ENCODE results near the gene SLC2A4. TPM values are rescaled to one million over a fixed set of nuclear protein-coding genes. Genes with fewer than 3 reads are reported as not detected.

Gene SLC2A4
- total RNA-seq, 1 donor from 2014 or later: 0.30 TPM

GRCh38 chr17:7240375-7240774 is 41.1 kb upstream of the SLC2A4 start:
- peaks cover 32% of the 10 kb centered on the region for H3K36me3 ChIP-seq (ENCODE audit: insufficient read depth, low read length)
- no peak overlapping the region for H3K27ac ChIP-seq (ENCODE audit: low read depth, low read length)
- H3K4me3 ChIP-seq (ENCODE audit: insufficient read depth, low read depth, low read length): peak overlapping the region; percentile 92
- H3K79me2 ChIP-seq (ENCODE audit: insufficient read depth, low read length): peaks cover 65% of the 10 kb centered on the region
- H3K9me3 Mint-ChIP-seq (ENCODE audit: unreplicated experiment): no peaks in the 10 kb centered on the region
- H3K27me3 Mint-ChIP-seq (ENCODE audit: low read depth, unreplicated experiment): no peaks in the 10 kb centered on the region
- peaks cover 14% of the 10 kb centered on the region for H3K36me3 Mint-ChIP-seq (ENCODE audit: low read depth, unreplicated experiment)
- no peaks in the 10 kb centered on the region for H3K9me3 ChIP-seq (ENCODE audit: insufficient read depth, low read depth, low read length)
- FAIRE-seq (no peak), DNase-seq (ENCODE audit: low read depth) (no peak)
- peaks cover 29% of the 10 kb centered on the region for H4K20me1 ChIP-seq (ENCODE audit: insufficient read depth, low read length)
- peak overlapping the region; percentile 99 for H3K4me2 ChIP-seq (ENCODE audit: low read length)
- peaks cover 35% of the 10 kb centered on the region for H3K4me1 ChIP-seq (ENCODE audit: insufficient read depth, low read length)
- H3K27me3 ChIP-seq (ENCODE audit: insufficient read depth, low read length): no peaks in the 10 kb centered on the region
- peak overlapping the region; percentile 98 for H3K27ac Mint-ChIP-seq (ENCODE audit: unreplicated experiment)
- TF ChIP-seq EZH2 (IDR thresholded peaks at IDR 0.05; ENCODE audit: insufficient read depth, low read length) (no peak), CTCF (IDR thresholded peaks at IDR 0.05; ENCODE audit: insufficient read depth, low read depth, low read length) (no peak)
- peak overlapping the region; percentile 94 for H3K4me3 Mint-ChIP-seq (ENCODE audit: unreplicated experiment)
- H3K4me1 Mint-ChIP-seq (ENCODE audit: low read depth, unreplicated experiment): peaks cover 29% of the 10 kb centered on the region
- H3K9ac ChIP-seq (ENCODE audit: low read length): peak overlapping the region; percentile 99
- no peak overlapping the region for H2AFZ ChIP-seq (ENCODE audit: low read depth, low read length)

- Histone ChIP-seq H3K4me1 (ENCODE audit: insufficient read depth, low read length) (peaks cover 29% of the 10 kb centered on the region), H3K27ac (ENCODE audit: low read depth, low read length) (peak overlapping the region; percentile 98), H3K9me3 (ENCODE audit: insufficient read depth, low read depth, low read length) (no peaks in the 10 kb centered on the region), H3K9ac (ENCODE audit: low read length) (peak overlapping the region; percentile 99), H4K20me1 (ENCODE audit: insufficient read depth, low read length) (peaks cover 23% of the 10 kb centered on the region), H3K4me3 (ENCODE audit: insufficient read depth, low read depth, low read length) (peak overlapping the region; percentile 92), H2AFZ (ENCODE audit: low read depth, low read length) (no peak overlapping the region), H3K79me2 (ENCODE audit: insufficient read depth, low read length) (peaks cover 63% of the 10 kb centered on the region), H3K4me2 (ENCODE audit: low read length) (peak overlapping the region; percentile 99), H3K27me3 (ENCODE audit: insufficient read depth, low read length) (no peaks in the 10 kb centered on the region), H3K36me3 (ENCODE audit: insufficient read depth, low read length) (peaks cover 33% of the 10 kb centered on the region)
- DNase-seq (ENCODE audit: low read depth) (no peak), FAIRE-seq (no peak)
- H3K27me3 Mint-ChIP-seq (ENCODE audit: low read depth, unreplicated experiment): no peaks in the 10 kb centered on the region
- H3K4me1 Mint-ChIP-seq (ENCODE audit: low read depth, unreplicated experiment): peaks cover 21% of the 10 kb centered on the region
- H3K4me3 Mint-ChIP-seq (ENCODE audit: unreplicated experiment): peak overlapping the region; percentile 94
- H3K9me3 Mint-ChIP-seq (ENCODE audit: unreplicated experiment): no peaks in the 10 kb centered on the region
- peaks cover 6% of the 10 kb centered on the region for H3K36me3 Mint-ChIP-seq (ENCODE audit: low read depth, unreplicated experiment)
- peak overlapping the region; percentile 98 for H3K27ac Mint-ChIP-seq (ENCODE audit: unreplicated experiment)
- TF ChIP-seq CTCF (IDR thresholded peaks at IDR 0.05; ENCODE audit: insufficient read depth, low read depth, low read length) (no peak), EZH2 (IDR thresholded peaks at IDR 0.05; ENCODE audit: insufficient read depth, low read length) (no peak)
These were observed 40.3 kb upstream of the SLC2A4 start for GRCh38 chr17:7241090-7241733.

Measured in astrocyte (in vitro differentiated cells and primary cell).